H1 (cell line): ENCODE data around the gene KIR2DL4. TPM values are rescaled to one million over a fixed set of nuclear protein-coding genes. Genes with fewer than 3 reads are reported as not detected.

Experiments
- CTCF ChIA-PET: fragments of 300-600 bp; sonication (Branson Sonifier 250); formaldehyde crosslinking; loops from one replicate; lab custom pipeline; 2021; ENCODE audit not compliant: partially characterized antibody; lab: Charles Lee
- POLR2A ChIA-PET: fragments of 300-600 bp; sonication (Branson Sonifier 250); formaldehyde crosslinking; loops from one replicate; lab custom pipeline; 2021; ENCODE audit warnings: inconsistent platforms; ENCODE audit not compliant: partially characterized antibody; lab: Charles Lee
- DNase-seq, 2 experiments: peaks; one replicate each; pipeline versions ENCODE4 v3.0.0 to v3.0.0-alpha.2; 2010 to 2022; ENCODE audit warnings: low spot score in 2 of 2, low read depth in 1 of 2, mixed read lengths in 1 of 2
- FAIRE-seq: peaks from 2 replicates; lab custom pipeline; 2011; peaks lifted over from hg19 to GRCh38; lab: Jason Lieb, UNC
- H2AFZ ChIP-seq: 2 replicates; pipeline ENCODE4 v1.8.1; 2012; ENCODE audit warnings: low read length, inconsistent platforms
- H2AK5ac ChIP-seq: 2 replicates; pipeline ENCODE4 v1.6.1; 2013; ENCODE audit warnings: low read depth, low read length
- H2BK120ac ChIP-seq: replicated peaks from 2 replicates; pipeline ENCODE3; 2013; ENCODE audit warnings: low read depth, low read length, inconsistent platforms
- H2BK12ac ChIP-seq: 2 replicates; pipeline ENCODE4 v1.6.1; 2013; ENCODE audit warnings: low read depth, low read length
- H2BK15ac ChIP-seq: 2 replicates; pipeline ENCODE4 v1.6.1; 2013; ENCODE audit warnings: low read length
- H2BK20ac ChIP-seq: 2 replicates; pipeline ENCODE4 v1.6.1; 2013; ENCODE audit warnings: low read length
- H2BK5ac ChIP-seq: 2 replicates; pipeline ENCODE4 v1.6.1; 2013; ENCODE audit warnings: low read depth, low read length
- H3K14ac ChIP-seq: 2 replicates; pipeline ENCODE4 v1.6.1; 2013; ENCODE audit warnings: inconsistent platforms; ENCODE audit not compliant: insufficient read length
- H3K18ac ChIP-seq: 2 replicates; pipeline ENCODE4 v1.6.1; 2013; ENCODE audit warnings: low read length; ENCODE audit errors: extremely low read depth
- H3K23ac ChIP-seq: 2 replicates; pipeline ENCODE4 v1.6.1; 2013; ENCODE audit warnings: inconsistent platforms; ENCODE audit not compliant: insufficient read length
- H3K23me2 ChIP-seq: 2 replicates; pipeline ENCODE4 v1.6.1; 2013; ENCODE audit warnings: low read depth, low read length
- H3K27ac ChIP-seq: 2 replicates; pipeline ENCODE4 v1.6.1; 2011; ENCODE audit warnings: low read depth, low read length, inconsistent platforms
- H3K27me3 ChIP-seq, 4 experiments: replicated peaks in 1 of 4; 1 replicate in 1 of 4; 2 replicates in 3 of 4; pipeline versions ENCODE4 v1.6.1 to v1.8.1; 2011 to 2013; ENCODE audit warnings: low read length in 3 of 4, mild to moderate bottlenecking in 3 of 4, inconsistent platforms in 2 of 4, mixed read lengths in 2 of 4, moderate library complexity in 1 of 4; ENCODE audit not compliant: control insufficient read depth in 3 of 4, insufficient read depth in 3 of 4; ENCODE audit errors: extremely low read depth in 1 of 4
- H3K36me3 ChIP-seq, 4 experiments: 2 replicates each; pipeline versions ENCODE4 v1.6.1 to v1.8.1; 2011 to 2013; ENCODE audit warnings: mild to moderate bottlenecking in 4 of 4, low read length in 3 of 4, moderate library complexity in 2 of 4, control low read depth in 1 of 4, inconsistent platforms in 1 of 4; ENCODE audit not compliant: insufficient read depth in 4 of 4, control insufficient read depth in 2 of 4
- H3K4ac ChIP-seq: replicated peaks from 2 replicates; pipeline ENCODE3; 2013; ENCODE audit warnings: low read length, low read depth, mixed read lengths, inconsistent platforms; ENCODE audit not compliant: insufficient read length
- H3K4me1 ChIP-seq, 4 experiments: replicated peaks in 1 of 4; 1 replicate in 1 of 4; 2 replicates in 3 of 4; pipeline versions ENCODE4 v1.6.1 to v1.8.1; 2011 to 2013; ENCODE audit warnings: low read length in 3 of 4, inconsistent platforms in 2 of 4, mixed read lengths in 1 of 4; ENCODE audit not compliant: insufficient read depth in 4 of 4, control insufficient read depth in 3 of 4
- H3K4me2 ChIP-seq, 2 experiments: 2 replicates each; pipeline versions ENCODE4 v1.6.1 to v1.8.1; 2011 to 2013; ENCODE audit warnings: low read depth in 2 of 2, low read length in 2 of 2, control low read depth in 1 of 2, inconsistent platforms in 1 of 2, mild to moderate bottlenecking in 1 of 2; ENCODE audit not compliant: insufficient read depth in 1 of 2
- H3K4me3 ChIP-seq, 4 experiments: fragments of 200-600, 300-600 bp in 1 of 4; sonication (generic), shearing (Covaris generic), sonication (Bioruptor Twin) in 1 of 4; 2 replicates each; pipeline versions ENCODE4 v1.5.1 to v1.8.1; 2011 to 2016; ENCODE audit warnings: low read length in 4 of 4, low read depth in 3 of 4, control low read depth in 2 of 4, inconsistent platforms in 2 of 4, mild to moderate bottlenecking in 2 of 4, mixed read lengths in 1 of 4, moderate library complexity in 1 of 4; ENCODE audit not compliant: insufficient read depth in 2 of 4; ENCODE audit errors: extremely low read depth in 1 of 4
- H3K56ac ChIP-seq: replicated peaks from 2 replicates; pipeline ENCODE3; 2013; ENCODE audit warnings: low read depth, mild to moderate bottlenecking, mixed read lengths, low read length, inconsistent platforms; ENCODE audit not compliant: insufficient read length
- H3K79me1 ChIP-seq: 2 replicates; pipeline ENCODE4 v1.6.1; 2013; ENCODE audit warnings: low read depth, low read length, control low read depth
- H3K79me2 ChIP-seq, 2 experiments: 2 replicates each; pipeline versions ENCODE4 v1.6.1 to v1.8.1; 2012 to 2013; ENCODE audit warnings: low read length in 2 of 2, mild to moderate bottlenecking in 2 of 2, inconsistent platforms in 1 of 2; ENCODE audit not compliant: insufficient read depth in 2 of 2, control insufficient read depth in 1 of 2
- H3K9ac ChIP-seq, 4 experiments: replicated peaks in 1 of 4; 1 replicate in 1 of 4; 2 replicates in 3 of 4; pipeline versions ENCODE4 v1.6.1 to v1.8.1; 2011 to 2013; ENCODE audit warnings: low read depth in 3 of 4, low read length in 3 of 4, control low read depth in 2 of 4, mild to moderate bottlenecking in 2 of 4, moderate library complexity in 2 of 4, inconsistent platforms in 1 of 4; ENCODE audit errors: extremely low read depth in 1 of 4
- H3K9me3 ChIP-seq, 2 experiments: 2 replicates each; pipeline versions ENCODE4 v1.6.1 to v1.8.1; 2012 to 2013; ENCODE audit warnings: mild to moderate bottlenecking in 2 of 2, moderate library complexity in 2 of 2, control low read depth in 1 of 2, inconsistent platforms in 1 of 2, low read depth in 1 of 2, low read length in 1 of 2, mixed read lengths in 1 of 2; ENCODE audit not compliant: insufficient read depth in 2 of 2
- H4K20me1 ChIP-seq, 2 experiments: replicated peaks in 1 of 2; 2 replicates each; pipeline versions ENCODE3 to v1.8.1; 2011 to 2013; ENCODE audit warnings: inconsistent platforms in 2 of 2, low read length in 2 of 2, mild to moderate bottlenecking in 1 of 2; ENCODE audit not compliant: insufficient read depth in 2 of 2, control insufficient read depth in 1 of 2
- H4K5ac ChIP-seq: 2 replicates; pipeline ENCODE4 v1.6.1; 2013; ENCODE audit warnings: low read length, low read depth, mixed read lengths, inconsistent platforms; ENCODE audit not compliant: insufficient read length
- H4K8ac ChIP-seq: 2 replicates; pipeline ENCODE4 v1.8.0; 2013; ENCODE audit warnings: mild to moderate bottlenecking, moderate library complexity, low read length, inconsistent platforms; ENCODE audit not compliant: insufficient read depth; ENCODE audit errors: extremely low read depth
- H4K91ac ChIP-seq: replicated peaks from 2 replicates; pipeline ENCODE3; 2013; ENCODE audit warnings: low read length, mixed read lengths, inconsistent platforms; ENCODE audit not compliant: insufficient read length
- BRCA1 ChIP-seq: IDR thresholded peaks from 2 replicates; pipeline ENCODE4 v1.6.1; 2012; ENCODE audit warnings: low read depth, low read length, improper control_type of control experiment
- KDM5A ChIP-seq: fragments of 200-600 bp; IDR thresholded peaks from 2 replicates; pipeline ENCODE4 v1.7.1; 2012; ENCODE audit warnings: mild to moderate bottlenecking, low read length, inconsistent platforms, mixed read lengths
- WGBS, 2 experiments: shearing (Covaris generic) in 1 of 2; methylation state at CpG; one replicate each; pipeline versions ENCODE4 v1.1.6 to v1.1.7; 2013 to 2015; ENCODE audit warnings: low lambda C conversion rate in 2 of 2, mixed read lengths in 2 of 2, inconsistent platforms in 1 of 2, low coverage in 1 of 2, missing lambda C conversion rate in 1 of 2; ENCODE audit not compliant: insufficient replicate concordance in 2 of 2, insufficient coverage in 1 of 2, insufficient read length in 1 of 2; ENCODE audit errors: extremely low coverage in 1 of 2, missing lambda C conversion rate in 1 of 2; 5-methylcytosine and 5-hydroxymethylcytosine counted together
- polyA plus RNA-seq, 7 experiments: library from polyadenylated mRNA; depleted of rRNA in 3 of 7; stranded (reverse) in 5 of 7; unstranded in 2 of 7; fragments of >200 nt in 5 of 7; fragments of 200-250 nt in 2 of 7; gene quantifications; 1 replicate in 5 of 7; 2 replicates in 1 of 7; 4 replicates in 1 of 7; pipeline versions ENCODE4 v1.2.1 to v1.2.3, GENCODE V29; 2011 to 2013; ENCODE audit warnings: missing spikeins in 2 of 7, mixed read lengths in 2 of 7
- total RNA-seq: library from RNA; stranded (reverse); fragmentation: NEBNext Ultra II Directional; extraction: Animal tissue kit (Norgen Biotek cat#: 25700); gene quantifications from 2 replicates; pipeline ENCODE4 v1.2.1, GENCODE V29; 2021

The KIR2DL4 gene
- total and polyA plus RNA-seq, 2 of the 8 experiments (the other 6 are each of a cell fraction or from before 2014, with no cell fraction given): not detected

DNA sequence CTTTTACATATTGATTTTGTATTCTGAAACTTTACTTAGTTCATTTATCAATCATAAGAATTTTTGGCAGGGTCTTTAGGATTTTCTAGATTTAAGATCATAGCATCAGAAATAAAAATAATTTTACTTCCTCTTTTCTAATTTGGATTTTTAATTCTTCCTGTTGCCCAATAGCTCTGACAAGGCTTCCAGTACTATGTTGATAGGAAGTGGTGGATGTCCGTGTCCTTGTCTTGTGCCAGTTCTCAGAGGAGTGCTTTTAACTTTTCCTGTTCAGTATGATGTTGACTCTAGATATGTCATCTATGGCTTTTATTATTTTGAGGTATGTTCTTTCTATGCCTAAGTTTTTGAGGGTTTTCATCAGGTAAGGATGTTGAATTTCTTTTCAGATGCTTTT lies 7.7 kb upstream of the KIR2DL4 start:
- H2AFZ ChIP-seq: no peak overlapping the region
- no peak overlapping the region for H3K18ac ChIP-seq
- no peak overlapping the region for H4K91ac ChIP-seq
- ChIA-PET CTCF (no interaction called here), POLR2A (no interaction called here)
- H2BK20ac ChIP-seq: no peak overlapping the region
- no peak overlapping the region for H3K4me2 ChIP-seq
- H4K5ac ChIP-seq: no peak overlapping the region
- no peaks in the 10 kb centered on the region for H3K36me3 ChIP-seq
- no peak overlapping the region for H2AK5ac ChIP-seq
- H3K56ac ChIP-seq: no peak overlapping the region
- no peaks in the 10 kb centered on the region for H4K20me1 ChIP-seq
- H3K23ac ChIP-seq: no peak overlapping the region
- no peak overlapping the region for H3K4ac ChIP-seq
- no peak overlapping the region for H4K8ac ChIP-seq
- H2BK12ac ChIP-seq: no peak overlapping the region
- H3K9me3 ChIP-seq: peaks cover 50 to 64% of the 10 kb centered on the region in 2 experiments
- H2BK15ac ChIP-seq: no peak overlapping the region
- no peak overlapping the region for H3K27ac ChIP-seq
- DNase-seq (no peak), FAIRE-seq (no peak)
- H3K23me2 ChIP-seq: no peaks in the 10 kb centered on the region
- H3K27me3 ChIP-seq: no peaks in the 10 kb centered on the region
- TF ChIP-seq BRCA1 (no peak), KDM5A (no peak)
- H2BK120ac ChIP-seq: no peak overlapping the region
- no peak overlapping the region for H3K14ac ChIP-seq
- no peaks in the 10 kb centered on the region for H3K79me1 ChIP-seq
- H3K4me1 ChIP-seq: no peaks in the 10 kb centered on the region
- H3K9ac ChIP-seq: no peak overlapping the region
- H3K79me2 ChIP-seq: no peaks in the 10 kb centered on the region
- no peak overlapping the region for H2BK5ac ChIP-seq
- H3K4me3 ChIP-seq: no peak overlapping the region
- 67% methylated on average over 1 of the region's 1 CpG; no CpG with 5 or more reads in 1 of the 2 experiments for WGBS, 2 experiments
